MCF 10A (cell line): ENCODE results near the gene THSD7B. TPM values are rescaled to one million over a fixed set of nuclear protein-coding genes. Genes with fewer than 3 reads are reported as not detected.

Source experiments
- BruUV-seq: library from RNA; stranded (reverse); fragments of 400-500 nt; replicated peaks from 2 replicates; lab custom pipeline; 2021; lab: Mats Ljungman, UMichigan
- CTCF ChIA-PET: fragments of 300-600 bp; sonication (Branson Sonifier 250); formaldehyde crosslinking; extraction: SDS; loops from one replicate; lab custom pipeline; 2021; ENCODE audit warnings: antibody characterized with exemption, inconsistent platforms; lab: Yijun Ruan, JAX
- POLR2A ChIA-PET: fragments of 300-600, 350-650 bp; sonication (Branson Sonifier 250); formaldehyde crosslinking; extraction: SDS; loops from one replicate; lab custom pipeline; 2020; ENCODE audit warnings: antibody characterized with exemption, inconsistent platforms; lab: Yijun Ruan, JAX
- DNase-seq: peaks from one replicate; pipeline ENCODE4 v3.0.0-alpha.2; 2018; ENCODE audit not compliant: unreplicated experiment
- H3K27ac Mint-ChIP-seq: one replicate; pipeline ENCODE4 v1.8.0; 2022; ENCODE audit warnings: mild to moderate bottlenecking, low read depth, mixed read lengths; ENCODE audit not compliant: unreplicated experiment
- H3K27me3 Mint-ChIP-seq: one replicate; pipeline ENCODE4 v1.8.0; 2022; ENCODE audit warnings: mixed read lengths; ENCODE audit not compliant: insufficient read depth, unreplicated experiment
- H3K36me3 Mint-ChIP-seq: one replicate; pipeline ENCODE4 v1.8.0; 2022; ENCODE audit warnings: mild to moderate bottlenecking, moderate library complexity, mixed read lengths; ENCODE audit not compliant: insufficient read depth, unreplicated experiment
- H3K4me1 Mint-ChIP-seq: one replicate; pipeline ENCODE4 v1.8.0; 2022; ENCODE audit warnings: mixed read lengths; ENCODE audit not compliant: insufficient read depth, unreplicated experiment
- H3K4me3 Mint-ChIP-seq: one replicate; pipeline ENCODE4 v1.8.0; 2022; ENCODE audit warnings: mild to moderate bottlenecking, moderate library complexity, mixed read lengths; ENCODE audit not compliant: unreplicated experiment
- H3K9me3 Mint-ChIP-seq: one replicate; pipeline ENCODE4 v1.8.0; 2022; ENCODE audit warnings: mixed read lengths; ENCODE audit not compliant: unreplicated experiment
- intact Hi-C: fragments of 100-400 bp; cut with micrococcal nuclease; formaldehyde crosslinking; loops from 2 replicates; pipeline ENCODE4 v1.14.1; 2022
- total RNA-seq: library from RNA; stranded (reverse); gene quantifications from 2 replicates; pipeline ENCODE4 v1.2.3, GENCODE V29; 2022
- TF ChIP-seq, protein P1 (sequence below): fragments of 200-600 bp; IDR thresholded peaks from one replicate; pipeline ENCODE4 v1.8.0; 2022; ENCODE audit warnings: antibody characterized with exemption, mild to moderate bottlenecking; ENCODE audit not compliant: unreplicated experiment

Gene THSD7B
- total RNA-seq, 1 experiment from 2014 or later: not detected

DNA sequence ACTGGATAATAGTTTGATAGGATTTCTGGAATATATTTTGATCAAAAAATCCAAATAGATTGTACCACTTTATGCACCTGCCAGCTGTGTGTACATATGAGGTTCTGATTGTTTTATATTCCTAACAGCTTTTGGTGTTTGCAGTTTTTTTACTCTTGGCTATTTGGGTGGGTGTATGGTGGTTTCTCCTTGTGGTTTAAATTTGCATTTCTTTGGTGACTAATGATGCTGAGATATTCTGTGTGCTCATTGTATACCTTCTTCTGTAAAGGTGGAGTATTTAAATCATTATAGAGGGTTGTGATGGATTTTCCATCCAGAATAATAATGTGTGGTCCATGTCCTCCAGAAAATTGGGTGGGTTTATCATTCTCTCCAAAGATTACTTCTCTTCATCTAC lies 372.9 kb downstream of the THSD7B start:
- Mint-ChIP-seq H3K27ac (no peak overlapping the region), H3K27me3 (no peaks in the 10 kb centered on the region), H3K36me3 (no peaks in the 10 kb centered on the region), H3K9me3 (no peaks in the 10 kb centered on the region), H3K4me1 (peaks cover 7% of the 10 kb centered on the region), H3K4me3 (no peak overlapping the region)
- no peak for DNase-seq
- intact Hi-C loops: no loop called here
- ChIA-PET POLR2A (no interaction called here), CTCF (interaction anchor here (1.2 kb wide), 1 partner anchor 9 kb away, joined by 4 read pairs; no protein-coding TSS in a partner anchor)
- BruUV-seq: no TSS peak
- TF ChIP-seq, protein P1, sequence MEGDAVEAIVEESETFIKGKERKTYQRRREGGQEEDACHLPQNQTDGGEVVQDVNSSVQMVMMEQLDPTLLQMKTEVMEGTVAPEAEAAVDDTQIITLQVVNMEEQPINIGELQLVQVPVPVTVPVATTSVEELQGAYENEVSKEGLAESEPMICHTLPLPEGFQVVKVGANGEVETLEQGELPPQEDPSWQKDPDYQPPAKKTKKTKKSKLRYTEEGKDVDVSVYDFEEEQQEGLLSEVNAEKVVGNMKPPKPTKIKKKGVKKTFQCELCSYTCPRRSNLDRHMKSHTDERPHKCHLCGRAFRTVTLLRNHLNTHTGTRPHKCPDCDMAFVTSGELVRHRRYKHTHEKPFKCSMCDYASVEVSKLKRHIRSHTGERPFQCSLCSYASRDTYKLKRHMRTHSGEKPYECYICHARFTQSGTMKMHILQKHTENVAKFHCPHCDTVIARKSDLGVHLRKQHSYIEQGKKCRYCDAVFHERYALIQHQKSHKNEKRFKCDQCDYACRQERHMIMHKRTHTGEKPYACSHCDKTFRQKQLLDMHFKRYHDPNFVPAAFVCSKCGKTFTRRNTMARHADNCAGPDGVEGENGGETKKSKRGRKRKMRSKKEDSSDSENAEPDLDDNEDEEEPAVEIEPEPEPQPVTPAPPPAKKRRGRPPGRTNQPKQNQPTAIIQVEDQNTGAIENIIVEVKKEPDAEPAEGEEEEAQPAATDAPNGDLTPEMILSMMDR: no peak

DNA sequence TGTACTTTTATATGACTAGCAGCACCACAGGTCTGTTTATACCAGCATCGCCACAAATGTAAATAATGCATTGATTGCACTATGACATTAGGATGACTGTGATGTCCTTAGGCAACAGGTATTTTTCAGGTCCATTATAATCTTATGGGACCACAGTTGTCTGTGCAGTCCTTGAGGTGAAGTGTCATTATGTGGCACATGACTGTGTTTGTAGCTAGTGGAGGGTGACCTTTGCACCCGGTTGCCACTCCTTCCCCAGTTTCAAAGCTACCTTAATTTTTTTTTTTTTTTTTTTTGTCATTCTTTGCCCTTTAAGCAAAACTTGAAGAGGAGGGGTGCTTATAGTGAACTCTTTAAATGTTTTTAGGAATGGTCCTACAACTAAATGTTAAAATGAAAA lies 386.4 kb downstream of the THSD7B start:
- no peak for DNase-seq
- no TSS peak for BruUV-seq
- Mint-ChIP-seq H3K36me3 (no peaks in the 10 kb centered on the region), H3K27ac (no peak overlapping the region), H3K9me3 (no peaks in the 10 kb centered on the region), H3K4me1 (peaks cover 16% of the 10 kb centered on the region), H3K4me3 (no peak overlapping the region), H3K27me3 (no peaks in the 10 kb centered on the region)
- ChIA-PET CTCF (interaction anchor here (1.2 to 1.3 kb wide), 2 partner anchors 10 to 22 kb away, joined by 3 read pairs; no protein-coding TSS in a partner anchor), POLR2A (no interaction called here)
- intact Hi-C loops: no loop called here
- TF ChIP-seq, protein P1: no peak

DNA sequence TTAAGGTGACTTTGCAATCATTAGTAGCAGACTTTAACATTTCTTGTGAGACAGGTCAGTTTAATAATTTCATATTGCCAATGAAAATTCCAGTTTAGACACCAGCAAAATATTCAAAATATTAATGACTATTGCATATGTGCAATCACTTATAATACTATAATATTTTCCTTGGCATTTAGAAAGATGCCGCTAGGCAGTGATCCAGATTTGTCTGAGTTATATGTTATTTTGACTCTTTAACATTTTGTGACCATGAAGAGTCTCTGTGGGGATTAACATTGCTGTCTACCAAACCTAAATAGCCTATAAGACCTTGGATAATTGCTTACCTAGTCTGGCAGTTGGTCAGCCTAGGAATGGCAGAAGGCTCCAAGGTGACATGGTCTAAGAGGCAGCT lies 389.6 kb downstream of the THSD7B start:
- TF ChIP-seq, protein P1: no peak
- no TSS peak for BruUV-seq
- peak overlapping the region; percentile 42 for H3K27ac Mint-ChIP-seq
- no peaks in the 10 kb centered on the region for H3K27me3 Mint-ChIP-seq
- H3K4me1 Mint-ChIP-seq: peaks cover 16% of the 10 kb centered on the region
- no peak for DNase-seq
- H3K36me3 Mint-ChIP-seq: no peaks in the 10 kb centered on the region
- no peak overlapping the region for H3K4me3 Mint-ChIP-seq
- no peaks in the 10 kb centered on the region for H3K9me3 Mint-ChIP-seq
- POLR2A ChIA-PET: interaction anchor here (0.7 to 1.6 kb wide), 2 partner anchors 11 to 546 kb away, joined by 3 to 4 read pairs; no protein-coding TSS in a partner anchor
- intact Hi-C loops: no loop called here
- CTCF ChIA-PET: no interaction called here

- H3K9me3 Mint-ChIP-seq: no peaks in the 10 kb centered on the region
- intact Hi-C loops: no loop called here
Measured at GRCh38 chr2:137155356-137156104, 390.2 kb downstream of the THSD7B start.

More at GRCh38 chr2:137155356-137156104, 390.2 kb downstream of the THSD7B start:
- ChIA-PET CTCF (interaction anchor here (0.5 to 0.6 kb wide), 2 partner anchors 167 to 198 kb away, joined by 3 read pairs; no protein-coding TSS in a partner anchor), POLR2A (interaction anchor here (0.7 to 1.6 kb wide), 2 partner anchors 10 to 545 kb away, joined by 3 to 4 read pairs; no protein-coding TSS in a partner anchor)
- peak; percentile 54 for DNase-seq
- TF ChIP-seq, protein P1: no peak
- Mint-ChIP-seq H3K4me3 (no peak overlapping the region), H3K27ac (peak overlapping the region; percentile 42), H3K36me3 (no peaks in the 10 kb centered on the region), H3K4me1 (peaks cover 16% of the 10 kb centered on the region), H3K27me3 (no peaks in the 10 kb centered on the region)
- no TSS peak for BruUV-seq
